Prostate gland (tissue), 2 donors: Measurements from ENCODE around the gene GLMP.

Source experiments
- CTCF ChIP-seq, 4 experiments: fragments of 200-600 bp in 2 of 4; fragments of 450-650 bp in 2 of 4; sonication (generic) in 2 of 4; IDR thresholded peaks; 1 replicate in 3 of 4; 2 replicates in 1 of 4; pipeline ENCODE4 v1.5.1; 2016 to 2019; ENCODE audit warnings: antibody characterized with exemption in 4 of 4, mild to moderate bottlenecking in 2 of 4, moderate library complexity in 2 of 4
- POLR2A ChIP-seq: fragments of 450-650 bp; IDR thresholded peaks from one replicate; pipeline ENCODE4 v1.6.1; 2016; ENCODE audit warnings: antibody characterized with exemption, mild to moderate bottlenecking

DNA sequence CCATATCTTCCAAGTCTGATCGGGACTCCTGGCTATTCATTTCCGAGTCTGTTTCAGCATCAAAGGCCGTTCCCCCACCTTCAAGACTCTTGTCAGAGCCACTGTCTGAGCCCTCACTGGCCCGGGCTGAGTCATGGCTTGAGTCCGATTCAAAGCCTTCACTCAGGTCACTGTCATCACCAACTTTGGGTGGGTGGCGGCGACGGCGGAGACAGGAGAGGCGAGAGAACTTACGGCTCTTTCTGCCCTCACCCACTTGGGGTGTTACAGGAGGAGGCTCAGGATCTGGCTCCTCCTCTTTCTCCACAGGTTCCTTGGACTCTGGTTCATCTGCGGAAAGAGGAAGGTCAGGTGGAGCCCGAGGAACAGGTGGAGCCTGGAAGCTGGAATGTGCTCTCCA, 29.4 kb downstream of the GLMP start:
- TF ChIP-seq CTCF (IDR thresholded peaks at IDR 0.05) (no peak), POLR2A (no peak)
